NCI-H1436 (cell line): ENCODE results near the gene TSPAN15.
"Not testable (repeated sequence)": the region's sequence is repeated elsewhere in the genome, so short reads cannot be mapped to it uniquely, and the experiment has no call there.

Experiments used
- DNase-seq: peaks from one replicate; lab custom pipeline; 2025; lab: John Stamatoyannopoulos, UW

Gene TSPAN15

DNA sequence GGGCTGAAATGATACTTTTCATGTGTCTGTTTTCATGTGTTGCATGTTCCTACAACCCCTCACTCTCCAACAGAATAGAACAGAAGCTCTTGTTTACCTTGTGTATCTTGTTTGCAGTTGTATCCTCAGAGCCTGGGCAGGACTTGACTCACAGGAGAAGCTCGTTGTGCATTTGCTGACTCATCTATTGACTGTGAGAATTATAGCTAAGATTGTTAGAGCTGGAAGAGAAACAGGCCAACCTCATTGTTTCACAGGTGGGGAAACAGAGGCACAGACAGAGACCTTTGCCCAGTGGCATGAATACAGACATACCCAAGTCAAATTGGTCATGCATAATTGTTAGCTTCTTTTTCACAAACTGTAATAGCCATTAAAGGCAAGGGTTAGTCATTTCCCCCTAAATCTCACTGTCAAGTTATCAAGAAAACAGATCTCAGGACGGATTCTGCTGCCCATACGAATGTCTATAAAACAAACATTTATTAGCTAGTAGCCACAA is 4.6 kb upstream of the TSPAN15 start:
- DNase-seq, result no peak

DNA sequence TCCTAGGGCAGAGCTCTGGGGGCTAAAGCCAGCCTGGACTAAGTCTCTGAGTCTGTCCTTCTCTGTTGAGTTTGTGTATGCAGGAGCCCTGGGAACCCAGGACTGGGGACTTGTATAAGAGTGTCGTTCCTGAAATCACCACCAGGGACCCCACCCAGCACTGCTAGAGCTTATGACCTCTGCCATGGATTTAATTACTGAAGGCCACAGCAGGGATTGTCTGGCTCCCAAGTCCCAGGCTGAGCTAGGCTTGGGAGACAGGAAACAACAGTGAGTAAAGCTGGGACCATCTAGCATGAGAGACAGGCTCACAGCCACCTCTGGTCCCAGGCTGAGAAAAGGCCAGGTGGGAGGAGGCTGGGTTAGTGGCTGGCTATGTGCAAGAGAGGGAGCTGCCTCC is 1.4 kb upstream of the TSPAN15 start:
- no peak for DNase-seq

DNA sequence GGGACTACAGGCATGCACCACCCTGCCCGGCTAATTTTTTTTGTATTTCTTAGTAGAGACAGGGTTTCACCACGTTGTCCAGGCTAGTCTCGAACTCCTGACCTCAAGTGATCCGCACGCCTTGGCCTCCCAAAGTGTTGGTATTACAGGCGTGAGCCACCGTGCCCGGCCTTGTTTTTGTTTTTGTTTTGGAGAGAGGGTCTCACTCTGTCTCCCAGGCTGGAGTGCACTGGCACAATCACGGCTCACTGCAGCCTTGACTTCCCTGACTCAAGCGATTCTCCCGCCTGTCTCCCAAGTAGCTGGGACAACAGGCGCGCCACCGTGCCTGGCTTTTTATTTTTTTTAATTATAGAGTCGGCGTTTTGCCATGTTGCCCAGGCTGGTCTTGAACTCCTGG is 870 bp upstream of the TSPAN15 start:
- DNase-seq, result not testable (repeated sequence)

- no peak for DNase-seq
Measured at GRCh38 chr10:69451784-69452251, 553 bp downstream of the TSPAN15 start.

DNA sequence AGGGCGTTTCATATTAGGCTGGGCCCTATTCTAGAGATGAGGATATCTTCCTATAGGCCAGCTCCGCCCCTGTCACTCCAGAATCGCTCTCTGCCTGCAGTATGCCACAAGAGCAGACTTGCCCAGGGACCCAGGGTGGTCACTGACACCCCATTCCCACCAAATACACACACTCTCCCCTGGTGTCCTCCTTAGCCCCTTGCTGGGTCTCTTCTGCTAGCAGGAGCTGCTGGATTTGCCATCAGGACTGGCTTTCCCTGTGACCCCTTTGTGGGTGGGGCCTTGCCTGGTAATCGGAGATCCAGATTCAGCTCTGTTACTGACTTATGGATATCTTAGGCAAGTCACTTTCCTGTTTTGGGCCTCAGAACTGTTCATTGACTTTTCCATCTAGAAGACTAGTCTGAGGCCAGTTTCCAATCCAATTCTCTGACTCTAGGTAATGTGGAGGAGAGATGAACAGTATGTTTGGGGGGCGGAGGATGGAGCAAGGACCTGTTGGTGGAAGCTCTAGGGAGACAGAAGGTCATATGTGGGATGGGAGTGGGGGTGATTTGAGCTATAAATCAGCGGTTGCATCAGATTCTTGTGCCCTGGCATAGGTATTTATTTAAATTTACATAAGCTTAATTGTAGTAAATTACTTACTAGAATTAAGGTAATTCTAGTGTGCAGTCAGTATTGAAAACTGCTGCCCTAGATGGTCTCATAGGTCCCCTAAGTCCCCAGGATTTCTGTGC is 1.6 kb downstream of the TSPAN15 start:
- no peak for DNase-seq

- no peak for DNase-seq
Measured at GRCh38 chr10:69453795-69454194, 2.5 kb downstream of the TSPAN15 start.

DNA sequence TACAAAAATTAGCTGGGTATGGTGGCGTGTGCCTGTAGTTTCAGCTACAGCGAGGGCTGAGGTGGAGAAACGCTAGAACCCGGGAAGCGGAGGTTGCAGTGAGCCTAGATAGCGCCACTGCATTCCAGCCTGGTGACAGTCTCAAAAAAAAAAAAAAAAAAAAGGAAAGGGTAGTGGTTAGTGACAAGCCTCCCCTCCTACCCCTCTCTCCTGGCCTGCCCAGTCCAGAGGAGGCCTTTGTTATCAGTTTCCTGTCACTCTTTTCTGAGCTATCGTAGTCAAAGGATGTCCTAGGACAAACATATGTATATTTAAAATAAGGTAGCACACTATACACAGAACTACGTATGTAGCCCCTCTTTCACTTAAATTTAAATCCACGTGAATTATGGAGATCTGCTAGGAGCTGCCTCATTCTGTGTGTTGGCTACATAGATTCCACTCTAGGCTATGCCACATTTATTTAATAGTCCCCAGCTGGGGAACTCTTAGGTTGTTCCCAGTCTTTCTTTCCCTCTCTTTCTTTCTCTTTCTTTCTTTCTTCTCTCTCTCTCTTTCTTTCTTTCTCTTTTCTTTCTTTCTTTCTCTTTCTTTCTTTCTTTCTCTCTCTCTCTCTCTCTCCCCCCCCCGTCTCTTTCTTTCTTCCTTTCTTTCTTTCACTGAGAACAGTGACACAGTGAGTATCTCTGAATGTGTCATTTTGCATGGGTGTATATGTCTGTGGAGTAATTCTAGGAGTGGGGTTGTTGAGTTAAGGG is 3.9 kb downstream of the TSPAN15 start:
- no peak for DNase-seq

DNA sequence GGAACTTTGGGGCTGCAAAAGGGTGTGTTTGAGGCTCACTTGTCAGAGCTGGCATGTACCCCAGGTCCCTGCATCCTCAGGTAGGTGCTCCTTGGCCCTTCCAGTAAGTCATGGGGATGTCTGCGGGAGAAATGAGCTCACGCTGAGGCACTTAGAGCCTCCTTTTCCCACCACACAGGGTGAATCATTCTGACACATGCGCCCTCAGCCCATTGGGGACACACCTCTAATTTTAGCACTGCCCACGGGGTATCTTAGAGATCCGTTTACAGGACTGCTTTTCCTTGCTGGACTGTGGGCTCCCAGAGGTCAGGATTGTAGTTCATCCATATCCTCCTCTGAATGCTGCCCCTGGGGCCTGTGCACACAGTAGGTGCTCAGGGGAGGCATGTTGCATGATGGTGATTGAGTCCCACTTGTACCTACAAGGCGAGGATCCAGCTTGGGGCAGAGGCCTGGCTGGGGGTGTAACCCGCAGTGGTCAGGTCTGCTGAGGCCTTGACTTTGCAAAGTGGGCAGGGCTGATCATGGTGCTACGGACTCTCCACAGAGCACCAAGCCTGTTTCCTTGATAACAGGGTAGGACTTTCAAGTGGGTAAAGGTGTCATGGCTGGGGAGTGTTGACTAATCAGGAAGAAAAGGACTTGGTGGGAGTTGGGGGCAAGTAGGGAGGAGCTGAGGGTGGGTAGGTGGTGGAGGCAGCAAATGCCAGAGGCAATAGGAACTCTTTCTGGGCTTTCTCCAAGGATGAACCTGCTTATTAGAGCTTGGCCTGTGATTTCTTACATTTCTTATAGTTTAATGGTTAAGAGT is 5.8 kb downstream of the TSPAN15 start:
- no peak for DNase-seq

DNA sequence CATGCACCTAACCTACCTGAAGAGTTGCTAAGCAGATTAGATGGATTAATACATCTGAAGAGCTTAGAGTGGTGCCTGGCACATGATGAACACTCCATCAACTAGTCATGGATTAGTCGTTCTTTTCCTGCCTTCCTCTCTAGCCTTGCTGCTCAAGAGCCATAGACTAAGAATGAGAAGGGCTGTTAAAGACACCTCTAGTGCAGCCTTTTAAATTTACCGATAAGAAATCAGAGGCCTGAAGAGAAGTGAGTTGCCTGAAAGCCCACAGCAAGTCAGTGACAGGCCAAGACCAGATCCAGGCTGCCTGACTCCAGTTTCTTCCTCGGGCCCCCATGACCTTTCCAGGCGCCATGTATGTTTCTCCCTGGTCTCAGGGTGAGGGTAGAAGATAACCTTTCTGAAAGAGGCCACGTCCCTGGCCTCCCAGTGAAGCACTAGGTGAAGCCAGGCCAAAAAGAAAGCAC is 6.5 kb downstream of the TSPAN15 start:
- no peak for DNase-seq

DNA sequence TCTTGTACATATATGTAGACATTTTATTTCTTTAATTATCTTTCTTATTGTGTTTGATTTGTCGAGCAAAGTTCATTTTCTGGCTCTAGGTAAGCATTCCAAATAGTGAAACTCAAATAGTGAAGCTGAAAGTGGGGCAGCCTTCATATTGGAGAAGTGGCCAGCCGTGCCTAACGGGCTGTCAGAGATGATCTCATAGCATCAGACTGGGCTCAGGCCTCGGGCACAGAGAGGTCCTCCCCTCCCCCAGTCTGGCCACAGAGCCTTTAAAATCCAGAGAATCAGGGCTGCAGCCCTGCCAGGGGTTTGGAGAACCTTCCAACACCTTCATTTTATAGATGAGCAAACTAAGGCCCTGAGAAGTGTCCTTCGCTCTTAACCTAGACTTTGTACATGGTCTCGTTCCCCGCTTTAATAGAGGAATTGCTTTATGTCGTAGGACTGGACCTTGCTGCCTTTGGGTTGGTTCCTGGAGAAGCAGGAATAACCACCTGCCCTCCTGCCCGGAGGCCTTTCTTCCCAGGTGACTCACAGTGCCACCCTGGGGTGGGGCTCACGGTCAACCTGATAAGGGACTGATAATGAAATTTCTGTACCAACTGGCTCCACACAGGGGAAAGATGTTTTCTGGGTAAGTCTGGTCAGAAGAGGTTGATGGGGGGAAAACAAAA is 7.3 kb downstream of the TSPAN15 start:
- DNase-seq, result no peak

- DNase-seq, result no peak
Measured at GRCh38 chr10:69459101-69459790, 8.0 kb downstream of the TSPAN15 start.

DNA sequence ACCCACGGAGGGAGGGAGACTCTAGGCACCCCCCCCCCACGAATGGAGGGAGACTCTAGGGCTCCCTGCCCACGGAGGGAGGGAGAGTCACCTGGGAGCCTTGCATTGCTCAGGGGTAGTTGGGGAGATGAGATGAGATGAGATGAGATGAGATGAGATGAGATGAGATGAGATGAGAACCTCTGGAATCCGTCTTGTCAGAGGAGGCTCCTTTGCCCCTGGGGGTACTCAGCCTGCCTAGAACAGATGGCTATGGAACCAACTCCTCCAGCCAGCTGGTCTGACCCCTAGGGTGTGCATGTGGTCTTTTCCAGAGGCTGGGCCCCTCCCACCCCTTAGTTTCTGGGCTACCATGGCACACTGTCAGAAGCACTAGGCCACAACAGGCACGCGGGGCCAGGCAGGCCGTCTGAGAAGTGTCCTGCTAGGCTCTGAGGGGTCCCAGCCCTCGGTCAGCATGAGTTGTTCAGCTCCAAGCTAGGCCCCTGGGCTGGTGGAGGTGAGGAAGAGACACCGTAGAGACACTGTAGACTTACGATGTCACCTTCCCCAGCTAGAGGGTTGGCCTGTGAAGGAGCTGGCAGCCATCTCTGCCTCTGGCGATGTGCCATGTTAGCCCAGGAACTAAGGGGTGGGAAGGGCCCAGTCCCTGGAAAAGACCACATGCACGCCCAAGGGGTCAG is 8.8 kb downstream of the TSPAN15 start:
- DNase-seq, result no peak

DNA sequence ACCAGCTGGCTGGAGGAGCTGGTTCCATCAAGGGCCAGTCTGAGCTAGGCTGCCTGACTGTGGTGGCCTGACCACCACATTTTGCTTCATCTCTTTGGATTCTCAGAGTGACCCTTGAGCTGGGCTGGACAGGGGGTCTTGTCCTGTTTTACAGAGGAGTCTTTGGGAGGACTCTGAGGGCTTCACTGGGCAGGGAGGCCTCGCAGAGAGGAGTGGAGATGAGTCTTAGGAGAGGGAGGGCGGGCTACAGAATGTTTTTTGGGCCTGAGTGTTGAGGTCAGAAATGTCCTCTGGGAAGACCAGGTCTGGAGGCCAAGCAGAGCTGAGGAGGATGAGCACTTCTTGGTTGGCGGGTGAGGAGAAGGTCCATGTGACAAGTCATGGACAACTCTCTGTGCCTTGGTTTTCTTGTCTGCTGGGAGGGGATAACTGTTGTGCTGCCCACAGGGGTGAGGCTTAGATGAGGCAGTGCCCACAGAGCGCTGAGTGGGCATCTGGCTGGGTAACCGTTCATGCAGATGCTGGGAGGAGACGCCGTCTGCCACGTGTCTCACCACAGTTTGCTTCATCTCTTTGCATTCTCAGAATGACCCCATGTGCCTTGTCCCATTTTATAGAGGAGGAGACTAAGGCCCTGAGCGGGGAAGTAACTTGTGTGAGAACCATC is 9.4 kb downstream of the TSPAN15 start:
- DNase-seq, result no peak

GRCh38 chr10:69461243-69462025 is 10.2 kb downstream of the TSPAN15 start:
- no peak for DNase-seq

- DNase-seq, result no peak
Measured at GRCh38 chr10:69463886-69464285, 12.6 kb downstream of the TSPAN15 start.

- no peak for DNase-seq
Measured at GRCh38 chr10:69464401-69464800, 13.1 kb downstream of the TSPAN15 start.

GRCh38 chr10:69464801-69465401 is 13.6 kb downstream of the TSPAN15 start:
- no peak for DNase-seq

DNA sequence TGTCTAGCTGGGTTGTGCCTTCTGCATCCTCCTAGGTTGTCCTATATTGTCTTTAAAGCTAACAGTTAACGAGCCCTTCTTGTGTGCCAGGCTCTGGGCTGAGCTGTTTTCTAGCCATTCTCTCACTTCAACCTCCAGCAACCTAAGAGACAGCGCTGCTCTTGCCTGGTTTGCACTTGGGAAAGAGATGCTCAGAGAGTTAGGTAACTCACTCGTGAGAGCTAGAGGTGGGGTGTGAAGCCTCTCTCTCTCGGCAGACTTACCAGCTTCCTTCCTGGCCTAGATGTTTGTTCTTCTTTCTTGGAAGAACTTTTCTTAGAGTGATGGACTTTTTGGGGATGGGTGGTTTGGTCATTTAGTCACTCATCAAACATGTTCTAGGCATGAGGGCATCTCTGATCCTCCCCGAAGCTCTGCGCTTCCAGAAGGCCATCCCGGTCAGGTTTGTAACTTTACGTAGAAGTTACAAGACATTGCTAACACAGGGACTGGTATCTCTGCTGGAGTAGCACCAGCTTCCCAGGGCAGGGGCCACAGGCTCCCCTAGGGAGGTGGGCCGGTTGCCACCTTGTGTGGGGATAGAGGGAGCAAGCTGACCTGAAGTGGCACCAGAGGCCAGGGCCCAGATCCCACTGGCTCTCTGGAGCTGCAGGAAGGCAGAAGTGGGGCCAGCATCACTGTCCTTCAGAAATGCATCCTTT is 14.3 kb downstream of the TSPAN15 start:
- no peak for DNase-seq
